ENCODE measurements around the gene VPS54.

GRCh38 chr2:64003239-64003638, 16.0 kb downstream of the VPS54 start:
- TF ChIP-seq EP300 (IDR thresholded peaks at IDR 0.05) = no peak
- no peak for TF ChIP-seq POLR2A (IDR thresholded peaks at IDR 0.05; ENCODE audit: low read depth)
- no peak for TF ChIP-seq CTCF (IDR thresholded peaks at IDR 0.05)

All from esophagus muscularis mucosa (tissue), 4 donors.